ENCODE results near the gene HMX3. TPM values are rescaled to one million over a fixed set of nuclear protein-coding genes. Genes with fewer than 3 reads are reported as not detected.

Gene HMX3
- total RNA-seq, 1 donor from 2014 or later, result not detected

GRCh38 chr10:123149162-123149567 lies 13.4 kb downstream of the HMX3 start:
- TF ChIP-seq, protein P1, sequence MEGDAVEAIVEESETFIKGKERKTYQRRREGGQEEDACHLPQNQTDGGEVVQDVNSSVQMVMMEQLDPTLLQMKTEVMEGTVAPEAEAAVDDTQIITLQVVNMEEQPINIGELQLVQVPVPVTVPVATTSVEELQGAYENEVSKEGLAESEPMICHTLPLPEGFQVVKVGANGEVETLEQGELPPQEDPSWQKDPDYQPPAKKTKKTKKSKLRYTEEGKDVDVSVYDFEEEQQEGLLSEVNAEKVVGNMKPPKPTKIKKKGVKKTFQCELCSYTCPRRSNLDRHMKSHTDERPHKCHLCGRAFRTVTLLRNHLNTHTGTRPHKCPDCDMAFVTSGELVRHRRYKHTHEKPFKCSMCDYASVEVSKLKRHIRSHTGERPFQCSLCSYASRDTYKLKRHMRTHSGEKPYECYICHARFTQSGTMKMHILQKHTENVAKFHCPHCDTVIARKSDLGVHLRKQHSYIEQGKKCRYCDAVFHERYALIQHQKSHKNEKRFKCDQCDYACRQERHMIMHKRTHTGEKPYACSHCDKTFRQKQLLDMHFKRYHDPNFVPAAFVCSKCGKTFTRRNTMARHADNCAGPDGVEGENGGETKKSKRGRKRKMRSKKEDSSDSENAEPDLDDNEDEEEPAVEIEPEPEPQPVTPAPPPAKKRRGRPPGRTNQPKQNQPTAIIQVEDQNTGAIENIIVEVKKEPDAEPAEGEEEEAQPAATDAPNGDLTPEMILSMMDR (IDR thresholded peaks at IDR 0.05; ENCODE audit: insufficient read depth, low read depth, low read length), result no peak
- peak; percentile 30 for TF ChIP-seq EZH2 (IDR thresholded peaks at IDR 0.05; ENCODE audit: insufficient read depth, low read length)
- FAIRE-seq, result no peak
- no peak overlapping the region for H2AFZ ChIP-seq (ENCODE audit: low read depth, low read length)

GRCh38 chr10:123149568-123150270 lies 13.9 kb downstream of the HMX3 start:
- Mint-ChIP-seq H3K9me3 (ENCODE audit: unreplicated experiment) (peaks cover 15% of the 10 kb centered on the region), H3K27me3 (ENCODE audit: low read depth, unreplicated experiment) (peaks cover 64% of the 10 kb centered on the region), H3K27ac (ENCODE audit: unreplicated experiment) (peak overlapping the region; percentile 53), H3K36me3 (ENCODE audit: low read depth, unreplicated experiment) (peaks cover 4% of the 10 kb centered on the region), H3K4me3 (ENCODE audit: unreplicated experiment) (peak overlapping the region; percentile 77), H3K4me1 (ENCODE audit: low read depth, unreplicated experiment) (no peaks in the 10 kb centered on the region)
- TF ChIP-seq, protein P1 (IDR thresholded peaks at IDR 0.05; ENCODE audit: insufficient read depth, low read depth, low read length), result no peak
- TF ChIP-seq EZH2 (IDR thresholded peaks at IDR 0.05; ENCODE audit: insufficient read depth, low read length), result peak; percentile 75
- H3K36me3 ChIP-seq (ENCODE audit: insufficient read depth, low read length), result no peaks in the 10 kb centered on the region
- H3K27ac ChIP-seq (ENCODE audit: low read depth, low read length), result no peak overlapping the region
- no peaks in the 10 kb centered on the region for H3K9me3 ChIP-seq (ENCODE audit: insufficient read depth, low read depth, low read length)
- peak overlapping the region; percentile 61 for H2AFZ ChIP-seq (ENCODE audit: low read depth, low read length)
- peaks cover 5% of the 10 kb centered on the region for H3K4me1 ChIP-seq (ENCODE audit: insufficient read depth, low read length)
- no peak overlapping the region for H3K9ac ChIP-seq (ENCODE audit: low read length)
- peak; percentile 23 for DNase-seq (ENCODE audit: low read depth)
- H4K20me1 ChIP-seq (ENCODE audit: insufficient read depth, low read length), result peaks cover 14% of the 10 kb centered on the region
- H3K4me3 ChIP-seq (ENCODE audit: insufficient read depth, low read depth, low read length), result peak overlapping the region; percentile 35
- H3K27me3 ChIP-seq (ENCODE audit: insufficient read depth, low read length), result peaks cover 83% of the 10 kb centered on the region
- H3K79me2 ChIP-seq (ENCODE audit: insufficient read depth, low read length), result peaks cover 5% of the 10 kb centered on the region
- no peak for FAIRE-seq
- H3K4me2 ChIP-seq (ENCODE audit: low read length), result peak overlapping the region; percentile 82

More at GRCh38 chr10:123149162-123149567, 13.4 kb downstream of the HMX3 start:
- Mint-ChIP-seq H3K4me1 (ENCODE audit: low read depth, unreplicated experiment) (no peaks in the 10 kb centered on the region), H3K4me3 (ENCODE audit: unreplicated experiment) (peak overlapping the region; percentile 37), H3K9me3 (ENCODE audit: unreplicated experiment) (peaks cover 17% of the 10 kb centered on the region), H3K27me3 (ENCODE audit: low read depth, unreplicated experiment) (peaks cover 70% of the 10 kb centered on the region), H3K27ac (ENCODE audit: unreplicated experiment) (peak overlapping the region; percentile 31), H3K36me3 (ENCODE audit: low read depth, unreplicated experiment) (peaks cover 4% of the 10 kb centered on the region)
- H3K4me2 ChIP-seq (ENCODE audit: low read length), result peak overlapping the region; percentile 82
- H3K9ac ChIP-seq (ENCODE audit: low read length), result no peak overlapping the region
- H3K36me3 ChIP-seq (ENCODE audit: insufficient read depth, low read length), result no peaks in the 10 kb centered on the region
- H3K27ac ChIP-seq (ENCODE audit: low read depth, low read length), result no peak overlapping the region
- no peaks in the 10 kb centered on the region for H3K9me3 ChIP-seq (ENCODE audit: insufficient read depth, low read depth, low read length)
- peaks cover 89% of the 10 kb centered on the region for H3K27me3 ChIP-seq (ENCODE audit: insufficient read depth, low read length)
- no peak overlapping the region for H3K4me3 ChIP-seq (ENCODE audit: insufficient read depth, low read depth, low read length)
- peaks cover 5% of the 10 kb centered on the region for H3K4me1 ChIP-seq (ENCODE audit: insufficient read depth, low read length)
- no peak for DNase-seq (ENCODE audit: low read depth)
- H3K79me2 ChIP-seq (ENCODE audit: insufficient read depth, low read length), result no peaks in the 10 kb centered on the region
- peaks cover 16% of the 10 kb centered on the region for H4K20me1 ChIP-seq (ENCODE audit: insufficient read depth, low read length)
